AG09309 (cell line): ENCODE results near the gene ARID5B.
A peak's percentile ranks its signal among the peaks of the same experiment; 100 is the strongest.

Experiments used
- DNase-seq: peaks from one replicate; pipeline ENCODE4 v3.0.0-alpha.2; 2010; ENCODE audit warnings: low read depth
- H3K4me3 ChIP-seq: 2 replicates; pipeline ENCODE4 v1.5.1; 2011; ENCODE audit warnings: mild to moderate bottlenecking, low read depth, low read length, moderate library complexity; ENCODE audit not compliant: control insufficient read depth
- TF ChIP-seq, protein P1 (sequence below): IDR thresholded peaks from 2 replicates; pipeline ENCODE4 v1.5.1; 2011; ENCODE audit warnings: mild to moderate bottlenecking, low read depth, low read length, inconsistent platforms; ENCODE audit not compliant: insufficient read depth, control insufficient read depth; ENCODE audit errors: missing control alignments

ARID5B gene

DNA sequence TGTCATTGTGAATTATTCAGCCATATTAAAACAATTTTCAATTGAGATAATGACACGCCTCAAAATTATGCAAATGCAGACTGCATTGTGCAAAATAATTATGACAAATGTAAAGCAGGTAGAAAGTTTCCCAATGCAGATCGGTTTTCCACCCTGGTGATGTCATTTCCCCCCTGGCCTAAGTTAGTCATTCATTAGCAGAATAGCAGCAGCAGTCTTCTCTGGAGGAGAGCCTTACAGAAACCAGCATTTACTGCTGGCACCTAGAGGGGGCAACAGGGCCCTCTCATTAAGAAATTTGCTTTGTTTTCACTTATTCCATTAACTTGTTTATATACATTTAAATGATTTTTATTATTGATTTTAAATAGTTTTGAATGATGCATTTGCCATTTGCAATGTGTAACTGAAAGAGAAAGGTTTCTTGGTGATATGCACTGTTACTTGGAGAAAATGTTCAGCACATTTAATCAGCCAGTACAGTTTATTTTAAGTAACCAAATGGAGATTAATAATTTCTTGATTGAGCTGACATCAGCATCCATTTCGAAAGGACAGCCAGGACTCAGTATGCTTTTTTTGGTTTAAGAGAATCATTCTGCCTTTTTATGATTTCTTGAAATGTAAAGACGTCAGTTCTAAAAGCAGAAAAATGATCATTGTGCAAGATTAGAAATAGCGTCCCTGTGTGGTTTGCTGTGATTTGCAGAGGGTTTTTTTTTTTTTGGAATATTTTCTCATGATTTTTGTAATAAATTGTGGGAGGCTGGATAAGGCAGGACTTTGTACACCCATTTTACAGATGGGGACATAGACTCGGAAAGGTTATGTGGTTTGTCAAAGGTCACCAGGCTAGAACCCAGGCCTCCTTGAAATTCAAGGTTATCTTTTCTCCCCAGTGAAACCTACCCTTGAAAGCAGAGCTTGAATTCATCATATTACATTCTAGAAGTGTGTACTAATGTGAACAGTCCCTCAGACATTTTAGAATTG is 3.5 kb downstream of the ARID5B start:
- DNase-seq, result peak; percentile 52
- TF ChIP-seq, protein P1, sequence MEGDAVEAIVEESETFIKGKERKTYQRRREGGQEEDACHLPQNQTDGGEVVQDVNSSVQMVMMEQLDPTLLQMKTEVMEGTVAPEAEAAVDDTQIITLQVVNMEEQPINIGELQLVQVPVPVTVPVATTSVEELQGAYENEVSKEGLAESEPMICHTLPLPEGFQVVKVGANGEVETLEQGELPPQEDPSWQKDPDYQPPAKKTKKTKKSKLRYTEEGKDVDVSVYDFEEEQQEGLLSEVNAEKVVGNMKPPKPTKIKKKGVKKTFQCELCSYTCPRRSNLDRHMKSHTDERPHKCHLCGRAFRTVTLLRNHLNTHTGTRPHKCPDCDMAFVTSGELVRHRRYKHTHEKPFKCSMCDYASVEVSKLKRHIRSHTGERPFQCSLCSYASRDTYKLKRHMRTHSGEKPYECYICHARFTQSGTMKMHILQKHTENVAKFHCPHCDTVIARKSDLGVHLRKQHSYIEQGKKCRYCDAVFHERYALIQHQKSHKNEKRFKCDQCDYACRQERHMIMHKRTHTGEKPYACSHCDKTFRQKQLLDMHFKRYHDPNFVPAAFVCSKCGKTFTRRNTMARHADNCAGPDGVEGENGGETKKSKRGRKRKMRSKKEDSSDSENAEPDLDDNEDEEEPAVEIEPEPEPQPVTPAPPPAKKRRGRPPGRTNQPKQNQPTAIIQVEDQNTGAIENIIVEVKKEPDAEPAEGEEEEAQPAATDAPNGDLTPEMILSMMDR, result peak; percentile 38
- H3K4me3 ChIP-seq, result peak overlapping the region; percentile 80; the same call in 1 of the 2 replicates

DNA sequence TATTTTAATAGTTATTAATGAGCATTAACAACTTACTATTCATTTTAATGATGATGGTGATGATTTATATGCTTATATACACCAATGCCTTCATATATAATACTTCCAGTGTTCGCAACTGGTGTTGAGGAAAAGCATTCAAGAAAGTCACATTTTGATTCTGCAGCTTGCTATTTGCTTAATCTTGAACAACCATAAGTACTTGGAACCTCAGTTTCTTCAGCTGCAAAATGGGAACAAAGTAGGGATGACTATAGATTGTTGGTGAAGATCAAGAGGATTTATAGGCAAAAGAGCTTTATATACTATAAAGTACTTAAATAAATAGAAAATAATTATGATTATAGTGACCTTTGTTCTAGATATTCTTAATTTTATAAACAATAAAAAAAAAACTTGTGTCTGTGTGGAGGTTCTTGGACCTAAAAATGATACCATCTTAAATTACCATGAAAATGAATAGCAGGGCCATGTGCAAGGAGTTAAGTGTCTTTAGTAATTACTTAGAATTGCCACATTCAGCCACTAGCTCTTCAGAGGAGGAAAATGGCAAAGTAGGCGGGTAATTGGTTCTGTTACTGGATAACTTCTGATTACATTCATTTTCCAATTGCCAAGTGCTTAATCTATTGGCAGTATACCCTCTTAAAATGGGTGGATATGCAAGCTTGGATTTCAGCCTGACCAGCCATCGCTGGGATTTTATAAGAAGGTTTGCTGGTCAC is 4.5 kb downstream of the ARID5B start:
- DNase-seq, result no peak
- H3K4me3 ChIP-seq, result no peak overlapping the region
- TF ChIP-seq, protein P1, result no peak

DNA sequence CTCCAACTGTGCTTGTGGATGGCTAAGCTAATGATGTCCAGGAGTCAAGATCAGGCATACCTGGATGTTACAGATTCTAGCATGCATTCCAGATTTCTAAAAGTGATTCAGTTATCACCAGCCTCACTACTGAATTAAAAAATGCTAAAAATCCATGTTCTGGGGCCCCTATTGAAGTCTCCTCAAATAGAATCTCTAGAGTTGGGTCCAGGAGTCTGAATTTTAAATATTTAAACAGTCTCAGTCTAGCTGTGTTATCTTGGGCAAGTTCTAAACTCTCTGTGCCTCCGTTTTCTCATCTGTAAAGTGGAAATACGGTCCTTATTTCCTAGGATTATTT is 5.0 kb downstream of the ARID5B start:
- TF ChIP-seq, protein P1, result no peak
- no peak overlapping the region for H3K4me3 ChIP-seq

DNA sequence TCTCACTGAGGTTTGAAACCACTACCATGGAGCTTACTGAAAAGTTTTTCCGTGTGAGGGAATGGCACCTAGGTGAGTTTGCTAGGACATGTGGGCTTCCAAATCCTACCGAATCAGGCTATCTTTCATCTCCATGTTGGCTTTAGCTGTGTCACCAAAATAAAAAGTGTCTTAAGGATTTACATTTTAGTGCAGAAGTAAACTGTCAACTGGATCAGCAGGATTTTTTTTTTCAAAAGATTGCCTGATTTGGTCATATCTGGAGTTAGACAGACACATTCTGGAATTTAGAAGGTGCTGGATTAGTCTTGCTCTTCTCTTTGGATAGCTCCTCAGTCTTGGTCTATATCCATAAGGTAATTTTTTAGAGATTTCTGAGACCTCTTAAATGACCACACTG is 5.5 kb downstream of the ARID5B start:
- no peak for DNase-seq
- TF ChIP-seq, protein P1, result no peak
- H3K4me3 ChIP-seq, result no peak overlapping the region

More for the DNA sequence above, 5.0 kb downstream of the ARID5B start:
- DNase-seq, result no peak

DNA sequence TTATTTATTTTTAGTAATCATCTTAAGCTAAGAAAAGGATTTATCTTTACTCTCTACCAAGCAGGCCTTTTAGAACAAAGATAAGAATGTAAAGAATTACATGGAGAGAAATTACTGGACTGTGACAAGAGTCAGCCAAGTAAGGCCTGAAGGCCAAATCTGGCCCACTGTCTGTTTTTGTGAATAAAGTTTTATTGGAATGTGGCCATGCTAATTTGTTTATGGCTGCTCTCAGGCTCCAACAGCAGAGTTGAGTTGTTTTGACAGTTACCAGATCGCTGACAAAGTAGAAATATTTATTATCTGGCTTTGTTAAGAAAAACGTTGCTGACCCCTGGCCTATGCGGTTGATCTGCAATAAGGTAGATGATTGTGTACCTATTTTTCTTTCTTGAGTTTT is 6.1 kb downstream of the ARID5B start:
- DNase-seq, result no peak
- TF ChIP-seq, protein P1, result no peak
- H3K4me3 ChIP-seq, result no peak overlapping the region

DNA sequence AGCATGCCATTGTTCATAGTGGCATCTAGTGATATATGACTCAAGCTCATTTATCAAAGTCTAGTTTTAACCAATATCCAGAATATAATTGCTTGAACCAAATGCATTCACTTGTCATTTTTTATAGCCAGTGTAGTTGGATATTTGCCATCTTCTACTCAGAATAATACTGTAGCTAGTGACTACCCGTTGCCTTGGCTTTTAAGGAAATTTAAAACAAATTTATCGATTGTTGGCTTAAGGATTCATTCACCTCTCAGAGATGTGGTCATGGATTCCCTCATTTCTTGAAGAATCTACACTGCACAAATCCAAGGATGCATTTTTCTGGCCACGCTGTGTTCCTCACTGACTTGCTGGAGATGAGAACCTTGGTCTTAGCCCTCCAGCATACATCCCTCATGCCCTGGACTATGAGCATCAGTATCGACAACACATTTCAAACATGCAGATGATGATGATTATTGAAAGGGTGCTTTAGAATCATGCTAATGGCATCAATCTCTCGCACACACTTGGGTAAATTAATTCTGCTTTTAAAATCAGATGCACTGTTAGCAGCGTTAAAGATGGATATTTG is 8.8 kb downstream of the ARID5B start:
- TF ChIP-seq, protein P1, result no peak
- no peak overlapping the region for H3K4me3 ChIP-seq

More for the DNA sequence above, 8.8 kb downstream of the ARID5B start:
- no peak for DNase-seq
